ENCODE data around the gene ZNF423.

The ZNF423 gene

DNA sequence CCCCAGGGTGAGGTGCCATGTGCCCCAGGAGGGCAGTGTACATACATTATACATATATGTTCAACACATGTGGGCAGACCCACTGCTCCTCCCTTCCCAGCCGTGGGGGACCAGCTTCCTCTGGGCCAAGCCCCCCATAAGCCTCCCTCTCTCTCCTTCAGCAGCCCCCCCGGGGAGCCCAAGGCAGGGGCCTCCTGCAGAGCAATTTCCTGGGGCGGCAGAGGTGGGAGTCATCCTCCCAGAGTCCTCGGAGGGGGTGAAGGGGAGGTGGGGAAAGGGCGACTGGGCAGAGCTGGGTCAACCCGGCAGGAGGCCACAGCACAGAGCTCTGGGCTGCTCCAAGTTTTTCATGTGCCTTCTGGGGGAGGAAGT lies 235.1 kb downstream of the ZNF423 start:
- TF ChIP-seq, protein P1, sequence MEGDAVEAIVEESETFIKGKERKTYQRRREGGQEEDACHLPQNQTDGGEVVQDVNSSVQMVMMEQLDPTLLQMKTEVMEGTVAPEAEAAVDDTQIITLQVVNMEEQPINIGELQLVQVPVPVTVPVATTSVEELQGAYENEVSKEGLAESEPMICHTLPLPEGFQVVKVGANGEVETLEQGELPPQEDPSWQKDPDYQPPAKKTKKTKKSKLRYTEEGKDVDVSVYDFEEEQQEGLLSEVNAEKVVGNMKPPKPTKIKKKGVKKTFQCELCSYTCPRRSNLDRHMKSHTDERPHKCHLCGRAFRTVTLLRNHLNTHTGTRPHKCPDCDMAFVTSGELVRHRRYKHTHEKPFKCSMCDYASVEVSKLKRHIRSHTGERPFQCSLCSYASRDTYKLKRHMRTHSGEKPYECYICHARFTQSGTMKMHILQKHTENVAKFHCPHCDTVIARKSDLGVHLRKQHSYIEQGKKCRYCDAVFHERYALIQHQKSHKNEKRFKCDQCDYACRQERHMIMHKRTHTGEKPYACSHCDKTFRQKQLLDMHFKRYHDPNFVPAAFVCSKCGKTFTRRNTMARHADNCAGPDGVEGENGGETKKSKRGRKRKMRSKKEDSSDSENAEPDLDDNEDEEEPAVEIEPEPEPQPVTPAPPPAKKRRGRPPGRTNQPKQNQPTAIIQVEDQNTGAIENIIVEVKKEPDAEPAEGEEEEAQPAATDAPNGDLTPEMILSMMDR (IDR thresholded peaks at IDR 0.05; ENCODE audit: insufficient read depth, low read length, missing control alignments), result no peak
- no peak overlapping the region for H3K4me3 ChIP-seq (ENCODE audit: low read depth, low read length)
- ChIA-PET CTCF (no interaction called here), POLR2A (no interaction called here)
- no peak for DNase-seq (ENCODE audit: low read depth, low spot score)

DNA sequence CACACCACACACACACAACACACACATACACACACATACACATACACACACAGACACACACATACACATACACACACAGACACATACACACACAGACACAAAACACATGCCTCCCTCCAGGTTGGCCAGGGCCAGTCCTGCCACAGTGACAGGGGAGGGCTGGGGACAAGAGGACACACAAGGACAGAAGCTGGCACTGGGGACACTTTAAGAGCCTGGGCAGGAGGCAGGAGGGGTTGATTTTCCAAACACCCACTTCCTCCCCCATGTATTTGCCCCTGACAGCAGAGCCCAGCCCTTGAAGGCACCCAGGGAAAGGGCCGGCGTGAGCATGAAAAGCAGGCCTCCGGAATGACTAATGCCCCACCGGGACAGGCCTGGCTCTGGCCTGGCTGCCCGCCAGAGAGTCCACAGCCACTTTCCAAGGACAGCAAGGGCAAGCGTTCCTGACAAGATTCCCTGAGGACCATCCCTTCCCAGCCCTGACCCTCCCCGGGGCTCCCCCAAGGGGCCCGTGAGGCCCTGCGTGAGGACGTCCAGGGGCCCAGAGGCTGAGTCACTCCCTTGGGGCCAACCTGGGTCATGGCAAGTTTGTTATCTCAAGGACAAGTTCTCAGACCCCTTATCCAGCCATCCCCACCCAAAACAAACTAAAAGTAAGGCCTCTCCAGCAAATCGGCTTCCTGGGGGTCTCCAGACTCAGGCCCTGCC lies 235.6 kb downstream of the ZNF423 start:
- ChIA-PET CTCF (no interaction called here), POLR2A (no interaction called here)
- DNase-seq (ENCODE audit: low read depth, low spot score), result peak; percentile 12
- TF ChIP-seq, protein P1 (IDR thresholded peaks at IDR 0.05; ENCODE audit: insufficient read depth, low read length, missing control alignments), result no peak
- no peak overlapping the region for H3K4me3 ChIP-seq (ENCODE audit: low read depth, low read length)

DNA sequence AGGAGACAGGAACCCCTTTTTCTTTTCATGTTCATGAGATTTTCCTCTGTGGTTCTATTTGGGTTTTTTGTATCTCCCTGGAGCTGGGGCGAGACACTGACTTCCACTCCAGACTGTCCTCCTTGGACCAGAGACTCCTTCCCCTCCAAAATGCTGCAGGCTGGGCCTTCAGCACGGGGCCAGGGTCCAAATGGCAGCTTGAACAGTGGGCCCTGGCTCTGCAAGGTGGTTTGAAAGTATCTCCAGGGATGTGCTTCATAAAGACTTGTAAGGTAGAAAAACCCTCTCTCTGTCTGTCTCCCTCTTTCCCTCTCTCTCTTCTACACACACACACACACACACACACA lies 236.1 kb downstream of the ZNF423 start:
- H3K4me3 ChIP-seq (ENCODE audit: low read depth, low read length), result no peak overlapping the region
- DNase-seq (ENCODE audit: low read depth, low spot score), result no peak
- TF ChIP-seq, protein P1 (IDR thresholded peaks at IDR 0.05; ENCODE audit: insufficient read depth, low read length, missing control alignments), result no peak
- ChIA-PET CTCF (no interaction called here), POLR2A (no interaction called here)

DNA sequence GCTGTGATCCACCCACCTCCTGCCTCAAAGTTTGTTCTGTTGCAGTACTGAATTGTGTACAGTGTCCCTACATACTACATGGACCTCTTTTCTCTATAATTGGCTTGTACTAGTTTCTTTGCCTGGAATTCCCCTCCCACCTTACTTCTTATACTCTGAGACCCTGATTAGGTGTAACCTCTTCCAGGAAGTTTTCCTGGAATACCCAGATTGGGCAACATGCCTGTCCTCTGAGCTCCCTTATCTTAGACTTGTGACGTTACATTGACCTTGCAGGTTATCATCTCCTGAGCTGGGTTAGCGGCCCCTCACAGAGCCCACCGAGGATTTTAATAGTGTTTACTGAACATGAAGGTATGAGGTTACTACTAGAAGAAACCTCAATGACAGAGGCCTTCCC lies 237.0 kb downstream of the ZNF423 start:
- TF ChIP-seq, protein P1 (IDR thresholded peaks at IDR 0.05; ENCODE audit: insufficient read depth, low read length, missing control alignments), result no peak
- ChIA-PET POLR2A (no interaction called here), CTCF (no interaction called here)
- no peak overlapping the region for H3K4me3 ChIP-seq (ENCODE audit: low read depth, low read length)
- DNase-seq (ENCODE audit: low read depth, low spot score), result no peak

DNA sequence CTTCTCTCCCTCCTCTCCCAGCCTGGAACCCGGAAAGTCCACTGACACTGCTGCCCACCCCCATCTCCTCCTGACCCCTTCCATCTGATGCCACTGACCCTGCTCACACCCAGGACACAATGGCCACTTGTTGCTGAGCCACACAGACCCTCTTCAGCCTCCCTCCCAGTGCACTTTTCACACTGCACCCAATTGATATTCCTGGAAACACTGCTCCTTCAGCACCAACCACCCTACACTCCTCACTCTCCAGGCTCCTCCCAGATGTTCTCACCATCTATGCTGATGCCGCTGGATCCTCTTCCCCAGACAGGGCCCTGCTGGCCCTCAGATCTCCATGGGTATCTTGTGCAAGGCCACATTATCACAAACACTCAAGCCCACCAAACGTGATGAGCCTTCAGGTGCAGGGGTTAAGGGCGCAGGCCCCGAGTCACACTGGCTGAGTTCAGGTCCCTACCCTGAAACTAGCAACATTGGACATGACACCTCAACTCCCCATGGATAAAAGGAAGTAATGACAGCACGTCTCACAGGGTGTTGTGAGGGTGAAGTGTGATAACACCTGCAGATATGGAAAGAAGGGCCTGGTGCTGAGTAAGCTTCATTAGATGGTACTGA lies 238.1 kb downstream of the ZNF423 start:
- POLR2A ChIA-PET, result no interaction called here
- CTCF ChIA-PET, result no interaction called here
- TF ChIP-seq, protein P1 (IDR thresholded peaks at IDR 0.05; ENCODE audit: insufficient read depth, low read length, missing control alignments), result no peak
- no peak for DNase-seq (ENCODE audit: low read depth, low spot score)
- H3K4me3 ChIP-seq (ENCODE audit: low read depth, low read length), result no peak overlapping the region

DNA sequence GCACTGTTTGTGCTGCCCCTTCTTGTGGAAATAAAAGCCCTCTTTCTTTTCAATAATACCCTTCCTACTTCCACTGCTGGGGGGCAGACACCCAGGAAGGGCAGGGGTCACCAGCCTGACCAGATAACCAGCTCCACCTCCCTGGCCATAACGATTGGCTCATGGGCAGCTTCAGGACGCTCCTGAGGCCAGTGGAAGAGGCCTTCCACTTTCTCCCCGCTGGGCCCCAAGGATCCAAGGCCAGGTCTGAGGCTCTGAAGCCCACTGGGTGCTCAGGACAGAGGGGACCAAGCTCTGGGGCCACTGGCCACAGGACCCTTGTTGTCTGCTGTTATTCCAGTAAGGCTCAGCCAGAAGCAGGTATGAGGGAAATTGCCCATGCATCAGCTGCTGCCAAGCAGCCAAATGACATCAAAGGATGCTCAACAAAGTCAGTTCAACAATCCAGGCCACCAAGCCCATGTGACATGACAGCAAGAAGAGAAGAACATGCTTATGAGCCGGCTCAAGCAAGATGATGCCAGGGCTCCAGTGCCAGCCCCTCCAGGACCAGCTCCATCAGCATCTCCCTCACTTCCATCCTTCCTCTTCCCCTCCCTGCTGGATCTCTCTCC lies 238.8 kb downstream of the ZNF423 start:
- POLR2A ChIA-PET, result no interaction called here
- no peak overlapping the region for H3K4me3 ChIP-seq (ENCODE audit: low read depth, low read length)
- CTCF ChIA-PET, result no interaction called here
- no peak for DNase-seq (ENCODE audit: low read depth, low spot score)
- TF ChIP-seq, protein P1 (IDR thresholded peaks at IDR 0.05; ENCODE audit: insufficient read depth, low read length, missing control alignments), result no peak

Data from AG04449 (cell line).